Measurements from ENCODE around the gene ARHGAP19.

The ARHGAP19 gene, protein sequence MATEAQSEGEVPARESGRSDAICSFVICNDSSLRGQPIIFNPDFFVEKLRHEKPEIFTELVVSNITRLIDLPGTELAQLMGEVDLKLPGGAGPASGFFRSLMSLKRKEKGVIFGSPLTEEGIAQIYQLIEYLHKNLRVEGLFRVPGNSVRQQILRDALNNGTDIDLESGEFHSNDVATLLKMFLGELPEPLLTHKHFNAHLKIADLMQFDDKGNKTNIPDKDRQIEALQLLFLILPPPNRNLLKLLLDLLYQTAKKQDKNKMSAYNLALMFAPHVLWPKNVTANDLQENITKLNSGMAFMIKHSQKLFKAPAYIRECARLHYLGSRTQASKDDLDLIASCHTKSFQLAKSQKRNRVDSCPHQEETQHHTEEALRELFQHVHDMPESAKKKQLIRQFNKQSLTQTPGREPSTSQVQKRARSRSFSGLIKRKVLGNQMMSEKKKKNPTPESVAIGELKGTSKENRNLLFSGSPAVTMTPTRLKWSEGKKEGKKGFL

DNA sequence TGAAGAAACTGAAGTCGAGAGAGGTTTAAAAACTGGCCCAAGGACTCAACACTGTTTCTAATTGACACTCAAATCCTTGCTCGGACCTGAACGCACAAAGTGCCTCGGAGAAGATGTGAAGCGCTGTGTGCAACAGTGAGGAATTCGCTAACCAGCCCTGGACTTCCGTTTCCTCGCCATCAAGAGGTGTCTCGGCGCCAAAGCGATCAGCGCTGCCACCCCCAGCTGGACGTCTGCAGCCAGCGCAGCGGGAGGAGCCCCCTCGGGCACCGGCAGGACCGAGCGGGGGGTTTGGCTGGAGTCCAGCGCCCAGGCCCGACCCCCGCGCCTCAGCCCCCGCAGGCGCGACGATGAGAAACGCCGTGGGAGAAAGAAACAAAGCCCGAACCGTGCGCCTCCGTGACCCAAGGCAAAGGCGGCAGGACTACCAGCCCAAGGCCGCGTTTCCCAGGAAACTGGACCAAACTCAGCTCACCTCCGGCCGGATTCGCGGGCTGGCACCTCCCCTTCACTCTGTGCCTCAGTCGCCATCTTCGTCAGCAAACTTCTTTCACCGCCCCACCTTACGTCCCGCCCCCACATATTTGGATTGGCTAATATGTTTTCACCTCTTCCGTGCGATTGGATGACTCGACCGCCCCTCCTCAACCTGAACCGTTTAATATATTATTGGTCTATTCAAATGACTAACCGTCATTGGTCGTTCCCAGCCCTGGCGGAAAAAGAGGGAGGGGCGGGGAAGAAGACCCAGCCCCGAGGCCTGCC lies at the start of gene ARHGAP19:
Gene ARHGAP19, minus strand, starts transcription at position 541 of the 765 bp plus-strand sequence. Its CDS starts 10 bp downstream, at position 531.
- peak; percentile 98 for DNase-seq
- TF ChIP-seq GATA1 (IDR thresholded peaks at IDR 0.05; ENCODE audit: low read depth, low read length) (no peak), POLR2A (IDR thresholded peaks at IDR 0.05; ENCODE audit: low read length) (peak; percentile 90)

DNA sequence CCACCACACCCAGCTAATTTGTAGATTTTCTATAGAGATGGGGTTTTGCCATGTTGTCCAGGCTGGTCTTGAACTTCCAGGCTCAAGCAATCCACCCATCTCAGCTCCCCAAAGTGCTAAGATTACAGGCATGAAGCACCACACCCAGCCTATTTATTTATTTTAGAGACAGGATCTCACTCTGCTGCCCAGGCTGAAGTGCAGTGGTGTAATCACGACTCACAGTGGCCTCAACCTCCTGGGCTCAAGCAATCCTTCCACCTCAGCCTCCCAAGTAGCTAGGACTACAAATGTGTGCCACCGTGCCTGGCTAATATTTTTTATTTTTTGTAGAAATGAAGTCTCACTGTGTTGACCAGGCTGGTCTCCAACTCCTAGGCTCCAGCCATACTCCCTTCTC lies 49.0 kb upstream of the ARHGAP19 start:
- DNase-seq = no peak
- TF ChIP-seq POLR2A (IDR thresholded peaks at IDR 0.05; ENCODE audit: low read length) (no peak), GATA1 (IDR thresholded peaks at IDR 0.05; ENCODE audit: low read depth, low read length) (no peak)

DNA sequence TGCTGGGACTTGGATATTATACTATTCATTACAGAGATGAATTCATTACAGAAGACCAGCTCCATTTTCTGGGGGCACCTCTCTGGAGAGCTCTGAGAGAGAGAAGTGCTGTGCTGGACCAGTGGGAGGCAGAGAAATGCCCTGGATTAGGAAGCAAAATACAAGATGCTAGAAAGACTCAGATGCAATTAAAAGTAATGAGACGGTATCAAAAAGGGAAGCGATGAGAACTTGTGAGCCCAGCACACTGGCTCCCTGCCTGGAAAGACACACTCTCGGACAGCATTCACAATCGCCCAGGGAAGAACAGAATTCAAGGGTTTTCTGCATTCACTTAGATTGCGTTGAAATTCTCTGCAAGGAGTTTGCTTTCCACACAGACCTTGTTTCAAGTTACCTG lies 45.6 kb upstream of the ARHGAP19 start:
- DNase-seq = no peak
- TF ChIP-seq POLR2A (IDR thresholded peaks at IDR 0.05; ENCODE audit: low read length) (no peak), GATA1 (IDR thresholded peaks at IDR 0.05; ENCODE audit: low read depth, low read length) (no peak)

DNA sequence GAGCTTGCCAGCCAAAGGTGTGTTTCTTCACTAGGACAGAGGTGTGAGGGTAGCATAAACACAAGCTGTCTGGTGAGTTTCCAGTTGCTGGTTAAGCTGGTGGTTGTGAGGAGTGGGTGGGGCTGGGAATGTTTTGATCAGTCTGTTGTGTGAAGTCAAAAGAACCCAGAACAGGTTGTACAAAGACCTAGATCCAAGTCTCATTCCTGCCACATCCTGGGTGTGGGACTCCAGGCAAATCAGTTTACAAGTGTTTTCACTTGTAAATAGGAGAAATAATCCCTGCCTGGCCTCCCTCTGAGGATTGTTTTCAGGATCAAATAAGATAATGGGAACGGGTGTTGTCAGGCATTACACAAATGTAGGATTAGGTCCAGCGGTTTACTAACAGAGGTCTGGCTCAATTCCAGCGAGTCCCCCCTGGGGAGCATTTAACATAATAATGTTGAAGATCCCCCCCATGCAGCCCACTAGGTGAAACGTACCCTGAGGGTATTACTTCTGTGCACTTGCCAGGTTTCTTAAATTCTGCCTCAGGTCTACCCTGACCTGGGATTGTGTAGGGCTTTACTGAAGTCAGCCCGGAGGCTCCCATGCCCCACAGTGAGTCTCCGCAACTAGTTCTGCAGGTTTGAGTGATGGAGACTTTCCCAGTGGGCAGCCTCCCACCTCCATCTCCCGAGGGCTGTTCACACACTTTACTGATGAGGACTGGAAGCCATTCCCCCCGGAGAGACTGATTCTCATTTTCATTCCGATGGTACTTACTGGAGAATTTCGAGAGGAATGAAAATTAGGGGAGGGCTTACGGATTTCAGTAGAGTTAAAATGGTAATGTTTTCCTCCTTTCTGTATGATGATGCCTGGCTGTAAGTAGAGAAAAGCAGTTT lies 44.8 kb upstream of the ARHGAP19 start:
- no peak for DNase-seq
- TF ChIP-seq POLR2A (IDR thresholded peaks at IDR 0.05; ENCODE audit: low read length) (no peak), GATA1 (IDR thresholded peaks at IDR 0.05; ENCODE audit: low read depth, low read length) (no peak)

DNA sequence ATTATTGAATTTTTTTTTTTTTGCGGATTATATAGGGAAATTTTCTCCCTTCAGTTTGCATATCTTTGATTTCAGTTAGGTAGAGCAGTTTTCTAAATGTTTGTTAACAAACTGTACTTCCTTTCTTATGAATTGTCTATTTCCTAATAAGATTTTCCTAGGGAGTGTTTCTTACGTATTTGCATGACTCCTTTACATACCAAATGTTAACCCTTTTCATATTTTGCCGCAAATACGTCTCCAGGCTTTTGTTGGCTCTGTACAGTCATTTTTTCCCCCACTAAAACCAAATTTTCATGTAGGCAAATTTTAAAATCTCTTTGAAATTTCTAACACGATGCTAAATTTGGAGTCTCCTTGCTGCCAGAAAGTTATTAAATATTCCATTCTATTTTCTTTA lies 44.0 kb upstream of the ARHGAP19 start:
- no peak for DNase-seq
- TF ChIP-seq POLR2A (IDR thresholded peaks at IDR 0.05; ENCODE audit: low read length) = no peak
- TF ChIP-seq GATA1 (IDR thresholded peaks at IDR 0.05; ENCODE audit: low read depth, low read length) = no peak

DNA sequence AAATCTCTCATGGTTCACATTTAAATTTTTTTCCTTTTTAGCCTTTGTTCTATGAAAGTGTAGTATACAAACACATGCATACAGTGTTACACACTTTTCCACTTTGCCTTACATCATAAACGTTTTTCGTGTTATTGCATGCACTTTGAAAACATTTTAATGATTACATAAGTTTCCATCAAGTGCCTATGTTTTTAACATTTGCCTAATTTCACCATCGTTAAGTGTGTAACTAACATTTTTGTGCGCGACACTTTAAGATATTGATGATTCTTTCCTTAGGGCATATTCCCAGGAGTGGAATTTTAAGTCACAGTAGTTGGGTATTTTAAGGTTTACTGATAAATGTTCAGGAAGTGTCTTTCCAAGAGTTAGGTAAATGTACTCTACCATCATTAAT lies 43.6 kb upstream of the ARHGAP19 start:
- TF ChIP-seq POLR2A (IDR thresholded peaks at IDR 0.05; ENCODE audit: low read length) (no peak), GATA1 (IDR thresholded peaks at IDR 0.05; ENCODE audit: low read depth, low read length) (no peak)
- peak in 1 of 2 experiments; percentile 29 for DNase-seq

DNA sequence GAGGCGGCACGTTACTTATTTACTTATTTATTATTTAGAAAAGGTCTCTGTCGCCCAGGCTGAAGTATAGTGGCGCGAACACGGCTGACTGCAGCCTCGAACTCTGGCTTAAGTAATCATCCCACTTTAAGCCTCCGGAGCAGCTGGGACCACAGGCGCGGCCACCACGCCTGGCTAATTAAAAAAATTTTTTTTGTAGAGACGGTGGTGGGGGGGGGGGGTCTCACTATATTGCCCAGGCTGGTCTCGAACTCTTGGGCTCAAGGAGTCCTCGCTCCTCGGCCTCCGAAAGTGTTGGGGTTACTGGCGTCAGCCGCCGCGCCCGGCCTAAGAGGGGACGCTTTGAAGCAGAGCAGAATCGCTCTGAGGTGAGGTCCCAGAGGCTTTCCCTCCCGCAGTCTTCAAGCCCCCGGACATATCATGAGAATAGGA lies 42.8 kb upstream of the ARHGAP19 start:
- peak in 1 of 2 experiments; percentile 54 for DNase-seq
- TF ChIP-seq GATA1 (IDR thresholded peaks at IDR 0.05; ENCODE audit: low read depth, low read length) = no peak
- TF ChIP-seq POLR2A (IDR thresholded peaks at IDR 0.05; ENCODE audit: low read length) = no peak

DNA sequence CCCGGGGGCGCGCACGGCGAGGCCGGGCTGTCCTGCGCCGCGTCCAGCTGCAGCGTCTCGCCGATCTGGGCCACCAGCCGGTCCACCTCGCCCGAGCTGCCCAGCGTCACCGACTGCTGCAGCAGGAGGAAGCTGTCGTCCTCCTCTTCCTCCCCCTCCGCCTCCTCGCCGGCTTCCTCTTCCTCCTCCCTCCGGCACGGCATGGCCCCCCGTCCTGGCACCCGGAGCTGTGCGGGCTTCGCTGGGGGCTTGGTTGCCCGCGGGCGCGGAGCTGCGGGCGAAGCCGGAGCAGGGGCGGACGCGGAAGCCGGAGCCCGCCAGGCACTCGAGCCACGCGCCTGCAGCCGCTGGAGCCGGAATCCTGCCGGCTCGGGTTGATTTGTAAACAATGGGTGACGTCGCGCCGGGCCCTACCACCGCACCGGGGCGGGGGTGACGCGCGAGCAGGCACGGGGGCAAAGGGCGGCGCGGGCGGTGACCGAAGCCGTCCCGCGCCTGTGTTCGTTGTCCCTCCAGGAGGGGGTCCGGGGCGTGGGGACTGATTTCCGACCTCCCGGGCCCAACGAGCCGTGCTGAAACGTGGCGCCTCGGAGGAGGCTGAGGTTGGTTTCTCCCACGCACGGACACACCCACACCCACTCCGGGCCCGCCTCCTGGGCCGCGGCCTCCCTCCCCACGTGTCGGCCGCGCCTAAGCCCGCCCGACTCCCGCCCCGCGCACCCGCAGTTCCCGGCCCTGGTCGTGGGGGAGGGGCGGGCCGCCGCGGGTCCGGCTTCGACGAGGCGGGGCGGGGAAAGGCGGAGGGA lies 42.1 kb upstream of the ARHGAP19 start, which contains the start of gene FRAT2:
Gene FRAT2, minus strand, starts transcription at position 360 of the 806 bp plus-strand sequence. Its CDS starts 157 bp downstream, at position 203.
- peak; percentile 96 to 98 for DNase-seq
- TF ChIP-seq POLR2A (IDR thresholded peaks at IDR 0.05; ENCODE audit: low read length) (peak; percentile 76), GATA1 (IDR thresholded peaks at IDR 0.05; ENCODE audit: low read depth, low read length) (no peak)

DNA sequence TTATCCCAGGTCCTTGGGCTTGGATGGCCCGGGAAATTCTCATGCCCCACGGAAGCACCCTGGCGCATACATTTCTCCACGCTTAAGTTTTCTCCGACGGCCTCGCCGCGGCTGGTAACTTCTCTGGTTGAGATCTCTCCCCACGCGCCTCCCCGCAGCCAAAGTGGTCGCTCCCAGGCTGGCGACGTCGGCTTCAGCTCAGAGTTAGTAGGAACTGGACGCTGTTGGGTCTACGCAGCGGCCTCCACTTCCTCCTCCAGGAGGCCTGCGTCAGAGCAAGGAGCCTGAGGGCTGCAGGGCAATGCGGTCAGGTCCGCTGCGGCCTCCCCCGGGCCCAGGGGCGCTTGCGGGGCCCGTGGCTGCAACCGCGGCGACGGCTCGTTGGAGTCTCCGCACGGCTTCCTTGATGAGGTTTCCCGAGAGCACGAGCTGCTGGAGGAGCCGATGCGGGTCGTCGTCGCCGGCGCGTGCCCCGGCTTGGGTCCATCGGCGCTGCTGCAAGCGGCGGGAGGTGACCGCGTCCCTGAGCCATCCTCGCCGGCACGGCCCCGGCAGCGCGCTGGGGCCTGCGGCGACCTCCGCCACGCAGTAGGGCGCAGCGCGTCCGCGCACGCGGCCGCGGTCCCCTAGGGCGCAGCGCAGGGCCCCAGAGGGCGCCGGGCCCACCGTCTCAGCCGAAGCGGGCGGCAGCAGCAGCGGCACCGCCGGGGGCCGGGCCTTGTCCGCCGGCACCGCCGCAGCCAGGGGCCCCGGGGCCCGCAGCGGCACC lies 41.3 kb upstream of the ARHGAP19 start:
- no peak for TF ChIP-seq POLR2A (IDR thresholded peaks at IDR 0.05; ENCODE audit: low read length)
- no peak for TF ChIP-seq GATA1 (IDR thresholded peaks at IDR 0.05; ENCODE audit: low read depth, low read length)

DNA sequence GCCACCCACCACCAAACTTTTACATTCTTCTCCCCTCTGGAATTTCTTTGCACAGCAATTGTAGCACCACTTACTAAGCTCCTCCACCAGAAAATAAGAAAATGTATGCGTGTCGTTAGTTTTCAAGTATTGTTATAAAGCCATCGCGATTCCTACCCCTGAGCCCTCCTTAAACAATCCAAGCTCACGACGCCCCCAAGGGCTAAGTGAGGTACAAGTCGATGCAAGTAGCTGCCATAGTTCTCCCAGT lies 40.8 kb upstream of the ARHGAP19 start:
- TF ChIP-seq GATA1 (IDR thresholded peaks at IDR 0.05; ENCODE audit: low read depth, low read length) = no peak
- TF ChIP-seq POLR2A (IDR thresholded peaks at IDR 0.05; ENCODE audit: low read length) = peak; percentile 2
- DNase-seq = peak; percentile 77 to 81

More for the DNA sequence above, 41.3 kb upstream of the ARHGAP19 start:
- DNase-seq = peak; percentile 77 to 81

DNA sequence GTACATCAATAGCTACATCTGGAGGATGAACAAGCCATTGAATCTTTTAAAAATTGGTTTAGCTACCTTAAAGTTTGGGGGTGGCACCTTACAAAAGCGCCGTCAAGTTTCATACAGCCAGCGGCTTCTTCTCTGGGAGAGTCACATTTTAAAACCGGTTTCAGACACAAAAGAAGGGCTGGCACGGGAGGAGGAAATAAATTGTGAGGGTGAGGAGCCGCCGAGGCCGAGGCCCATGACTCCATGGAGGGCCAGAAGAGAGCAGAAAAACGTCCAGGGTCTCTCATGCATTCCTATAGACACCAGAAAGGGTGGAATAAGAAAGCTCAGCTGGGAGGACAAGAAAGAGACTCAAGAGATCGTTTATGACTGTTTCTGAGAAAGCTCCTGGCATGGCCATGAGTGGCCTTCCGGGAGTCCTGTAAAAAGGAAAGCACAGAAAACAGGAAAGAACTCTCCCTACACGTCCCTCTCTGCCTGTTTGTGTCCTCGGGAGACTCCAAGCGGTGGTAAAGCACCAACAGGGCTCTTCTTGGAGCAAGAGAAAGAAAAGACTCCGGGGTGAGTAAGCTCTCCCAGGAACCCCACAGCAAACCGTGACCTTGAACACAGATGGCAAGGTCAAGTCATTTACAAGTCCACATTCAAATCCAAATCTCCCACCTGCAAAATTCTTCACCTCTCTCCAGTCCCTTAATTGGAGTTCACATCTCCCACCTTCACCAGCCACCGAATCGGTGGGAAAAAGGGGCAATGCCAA lies 40.3 kb upstream of the ARHGAP19 start:
- peak; percentile 48 to 62 for DNase-seq
- TF ChIP-seq POLR2A (IDR thresholded peaks at IDR 0.05; ENCODE audit: low read length) (peak; percentile 29), GATA1 (IDR thresholded peaks at IDR 0.05; ENCODE audit: low read depth, low read length) (no peak)
